WI38 (cell line): Measurements from ENCODE around the gene ANKRD17.
"Not testable (repeated sequence)": the region's sequence is repeated elsewhere in the genome, so short reads cannot be mapped to it uniquely, and the experiment has no call there.

Experiments used
- H3K4me3 ChIP-seq: 2 replicates; pipeline ENCODE4 v1.5.1; 2011; ENCODE audit warnings: low read depth, mild to moderate bottlenecking, control low read depth, low read length
- TF ChIP-seq, protein P1 (sequence below): IDR thresholded peaks from 2 replicates; pipeline ENCODE4 v1.5.1; 2012; ENCODE audit warnings: low read depth, mild to moderate bottlenecking, control low read depth, low read length

ANKRD17 gene

DNA sequence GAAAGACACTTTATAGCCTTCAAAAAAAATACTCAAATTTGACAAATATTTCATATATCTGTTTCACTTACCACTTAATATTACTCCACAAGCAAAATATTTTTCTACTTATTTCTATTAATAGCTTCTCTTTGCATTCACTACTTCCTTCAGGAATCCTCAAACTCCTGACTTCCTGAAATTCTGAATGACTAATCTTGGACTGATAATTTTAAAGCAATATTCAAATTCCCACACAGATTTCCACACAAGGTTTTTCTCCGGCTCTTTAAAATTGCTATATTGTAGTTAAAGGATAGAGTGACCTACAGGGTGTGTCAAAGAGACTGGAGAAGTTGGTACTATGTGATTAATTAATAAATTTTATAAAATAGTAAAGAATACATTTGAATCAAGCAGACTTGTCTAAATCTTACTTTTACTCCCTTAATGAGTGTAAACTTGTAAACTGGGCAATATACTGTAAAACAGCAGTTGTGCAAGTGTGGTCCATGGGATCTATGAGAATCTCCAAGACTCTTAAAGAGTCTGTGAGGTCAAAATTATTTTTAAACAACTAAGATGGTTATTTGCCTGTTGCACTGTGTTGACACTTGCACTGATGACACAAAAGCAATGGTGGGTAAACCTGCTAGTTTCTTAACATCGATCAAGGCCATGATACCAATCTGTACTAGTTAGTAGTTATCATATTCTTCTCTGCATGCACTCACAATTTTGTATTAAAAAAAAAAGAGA is 44.5 kb downstream of the ANKRD17 start:
- H3K4me3 ChIP-seq: no peak overlapping the region
- TF ChIP-seq, protein P1, sequence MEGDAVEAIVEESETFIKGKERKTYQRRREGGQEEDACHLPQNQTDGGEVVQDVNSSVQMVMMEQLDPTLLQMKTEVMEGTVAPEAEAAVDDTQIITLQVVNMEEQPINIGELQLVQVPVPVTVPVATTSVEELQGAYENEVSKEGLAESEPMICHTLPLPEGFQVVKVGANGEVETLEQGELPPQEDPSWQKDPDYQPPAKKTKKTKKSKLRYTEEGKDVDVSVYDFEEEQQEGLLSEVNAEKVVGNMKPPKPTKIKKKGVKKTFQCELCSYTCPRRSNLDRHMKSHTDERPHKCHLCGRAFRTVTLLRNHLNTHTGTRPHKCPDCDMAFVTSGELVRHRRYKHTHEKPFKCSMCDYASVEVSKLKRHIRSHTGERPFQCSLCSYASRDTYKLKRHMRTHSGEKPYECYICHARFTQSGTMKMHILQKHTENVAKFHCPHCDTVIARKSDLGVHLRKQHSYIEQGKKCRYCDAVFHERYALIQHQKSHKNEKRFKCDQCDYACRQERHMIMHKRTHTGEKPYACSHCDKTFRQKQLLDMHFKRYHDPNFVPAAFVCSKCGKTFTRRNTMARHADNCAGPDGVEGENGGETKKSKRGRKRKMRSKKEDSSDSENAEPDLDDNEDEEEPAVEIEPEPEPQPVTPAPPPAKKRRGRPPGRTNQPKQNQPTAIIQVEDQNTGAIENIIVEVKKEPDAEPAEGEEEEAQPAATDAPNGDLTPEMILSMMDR: no peak

DNA sequence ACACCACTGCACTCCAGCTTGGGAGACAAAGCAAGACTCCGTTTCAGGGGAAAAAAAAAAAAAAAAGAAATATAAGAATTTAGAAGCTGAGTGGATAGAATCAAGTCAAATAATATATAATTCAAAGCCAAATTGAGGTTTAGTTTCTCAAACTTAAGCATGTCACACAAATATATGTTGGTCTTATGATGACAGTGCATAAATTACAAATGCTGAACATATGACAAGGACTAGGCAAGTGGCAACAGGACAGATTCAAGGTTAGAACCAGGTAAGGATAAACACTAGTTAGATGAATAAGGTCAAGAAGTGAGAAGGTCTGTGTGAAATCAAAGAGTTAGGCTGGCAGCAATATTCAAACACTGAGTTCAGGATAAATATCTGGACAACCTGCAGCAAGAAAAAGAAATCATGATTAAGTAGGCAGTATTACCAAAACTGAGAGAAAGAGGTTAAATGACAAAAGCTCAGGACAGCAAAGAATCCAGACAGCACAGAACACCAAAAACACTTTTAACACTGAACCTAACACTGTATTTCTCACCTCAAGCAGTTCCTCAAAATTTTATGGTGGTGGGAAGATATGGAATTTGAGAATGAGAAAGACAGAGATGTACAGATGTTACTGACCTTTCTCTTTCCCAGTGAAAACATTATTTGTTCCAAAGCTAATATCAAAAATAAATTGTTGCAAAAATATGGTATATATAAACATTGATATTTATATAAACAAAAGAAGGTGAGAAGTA is 45.4 kb downstream of the ANKRD17 start:
- H3K4me3 ChIP-seq: no peak overlapping the region
- TF ChIP-seq, protein P1: no peak

DNA sequence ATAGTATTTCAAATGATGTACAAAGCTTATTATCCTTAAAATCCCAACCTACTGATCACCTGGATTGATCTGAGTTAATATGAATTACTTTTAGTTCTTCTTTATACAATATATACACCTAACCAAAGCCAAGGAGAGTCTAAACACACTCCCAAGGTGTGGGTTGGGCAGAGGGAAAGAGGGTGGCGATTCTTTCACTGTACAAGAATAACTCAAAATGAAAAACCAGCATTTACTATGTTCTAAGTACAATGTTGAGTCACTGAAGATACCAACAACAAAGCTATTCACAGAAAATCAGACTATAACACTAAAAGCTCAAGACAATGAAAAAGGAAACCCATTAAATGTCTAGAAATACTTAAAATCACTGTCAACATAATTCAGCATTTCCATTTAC is 46.6 kb downstream of the ANKRD17 start:
- TF ChIP-seq, protein P1: no peak
- no peak overlapping the region for H3K4me3 ChIP-seq

DNA sequence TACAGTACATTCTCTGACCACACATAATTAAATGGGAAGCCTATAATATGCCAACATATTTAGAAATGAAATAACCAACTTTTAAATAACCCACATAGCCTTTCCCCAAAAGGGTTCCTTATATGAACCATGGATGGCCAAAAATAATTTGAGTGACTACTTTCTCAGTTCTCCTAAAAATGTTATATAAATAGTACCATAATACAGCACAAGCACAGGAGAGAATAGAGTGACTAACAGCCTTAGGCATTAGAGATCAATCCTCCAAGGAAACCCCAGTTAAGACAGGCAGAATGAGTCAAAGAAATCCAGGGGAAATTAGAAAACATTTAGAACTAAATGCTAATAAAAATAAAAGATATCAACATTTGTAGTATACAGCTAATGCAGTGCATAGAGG is 50.2 kb downstream of the ANKRD17 start:
- H3K4me3 ChIP-seq: no peak overlapping the region
- TF ChIP-seq, protein P1: no peak

DNA sequence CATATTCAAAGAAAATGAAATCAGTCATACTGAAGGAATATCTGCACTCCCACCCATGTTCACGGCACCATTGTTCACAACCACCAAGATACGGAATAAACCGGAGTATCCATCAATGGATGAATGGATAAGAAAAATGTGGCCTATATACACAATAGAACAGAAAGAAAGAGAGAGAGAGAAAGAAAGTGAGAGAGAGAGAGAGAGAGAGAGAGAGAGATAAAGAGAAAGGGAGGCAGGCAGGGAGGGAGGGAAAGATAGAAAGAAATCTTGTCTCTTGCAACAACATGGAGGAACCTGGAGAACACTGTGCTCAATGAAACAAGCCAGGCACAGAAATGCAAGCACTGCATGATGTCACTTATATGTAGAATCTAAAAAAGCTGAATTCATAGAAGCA is 52.4 kb downstream of the ANKRD17 start:
- TF ChIP-seq, protein P1: no peak
- H3K4me3 ChIP-seq: no peak overlapping the region

DNA sequence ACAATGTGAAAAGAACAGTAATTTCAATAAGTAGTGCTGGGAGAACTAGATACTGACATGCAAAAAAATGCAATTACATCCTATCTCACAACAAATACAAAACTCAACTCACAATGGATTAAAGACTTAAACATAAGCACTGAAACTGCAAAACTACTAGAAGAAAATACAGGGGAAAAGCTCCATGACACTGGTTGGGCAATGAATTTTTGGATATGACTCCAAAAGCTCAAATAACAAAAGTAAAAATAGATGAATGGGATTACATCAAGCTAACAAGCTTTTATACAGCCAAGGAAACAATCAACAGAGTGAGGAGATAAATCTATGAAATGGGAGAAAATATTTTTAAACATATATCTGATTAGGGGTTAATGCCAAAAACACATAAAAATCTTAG is 53.1 kb downstream of the ANKRD17 start:
- TF ChIP-seq, protein P1: no peak
- no peak overlapping the region for H3K4me3 ChIP-seq

DNA sequence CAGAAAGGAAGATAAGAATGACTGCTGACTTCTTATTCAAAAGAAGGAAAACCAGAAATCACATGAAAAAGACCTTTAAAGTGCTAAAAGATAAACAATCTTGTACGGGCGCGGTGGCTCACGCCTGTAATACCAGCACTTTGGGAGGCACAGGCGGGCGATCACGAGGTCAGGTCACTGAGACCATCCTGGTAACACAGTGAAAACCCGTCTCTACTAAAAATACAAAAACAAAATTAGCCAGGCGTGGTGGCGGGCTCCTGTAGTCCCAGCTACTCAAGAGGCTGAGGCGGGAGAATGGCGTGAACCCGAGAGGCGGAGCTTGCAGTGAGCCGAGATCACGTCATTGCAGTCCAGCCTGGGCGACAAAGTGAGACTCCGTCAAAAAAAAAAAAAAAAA is 54.6 kb downstream of the ANKRD17 start:
- H3K4me3 ChIP-seq: not testable (repeated sequence)
